Skeletal muscle satellite cell (primary cell): ENCODE results near the gene CDON.

Source experiments
- H3K27me3 ChIP-seq: 2 replicates; pipeline ENCODE4 v1.7.0; 2013; ENCODE audit warnings: low read length; ENCODE audit not compliant: control insufficient read depth, insufficient read depth
- H3K36me3 ChIP-seq: 2 replicates; pipeline ENCODE4 v1.7.0; 2013; ENCODE audit warnings: mild to moderate bottlenecking, control low read depth, low read length; ENCODE audit not compliant: insufficient read depth
- H3K4me1 ChIP-seq: 2 replicates; pipeline ENCODE4 v1.7.0; 2013; ENCODE audit warnings: low read length; ENCODE audit not compliant: control insufficient read depth, insufficient read depth
- H3K4me2 ChIP-seq: 2 replicates; pipeline ENCODE4 v1.7.0; 2013; ENCODE audit warnings: mild to moderate bottlenecking, low read length
- H3K4me3 ChIP-seq: 2 replicates; pipeline ENCODE4 v1.7.0; 2013; ENCODE audit warnings: low read length
- H3K9ac ChIP-seq: 2 replicates; pipeline ENCODE4 v1.7.0; 2013; ENCODE audit warnings: mild to moderate bottlenecking, low read depth, low read length, moderate library complexity
- H3K9me3 ChIP-seq: replicated peaks from 2 replicates; pipeline ENCODE4 v1.7.0; 2013; ENCODE audit warnings: mild to moderate bottlenecking, control low read depth, low read length

CDON gene

DNA sequence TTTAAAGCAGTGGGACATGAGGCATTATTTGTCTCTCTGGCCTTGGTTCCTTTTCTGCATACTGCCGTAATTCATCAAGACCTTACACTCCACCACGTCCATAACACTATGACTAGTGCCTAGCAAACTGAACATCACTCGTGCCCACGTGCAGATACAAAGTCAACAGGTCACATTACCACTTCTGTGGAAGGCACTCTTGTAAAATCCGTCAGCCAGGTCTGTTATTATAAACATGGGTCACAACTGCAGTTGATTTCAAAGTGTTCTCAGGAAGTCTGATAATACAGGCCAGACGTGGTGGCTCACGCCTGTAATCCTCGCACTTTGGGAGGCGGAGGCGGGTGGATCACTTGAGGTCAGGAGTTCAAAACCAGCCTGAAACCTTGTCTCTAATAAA lies 102.7 kb downstream of the CDON start:
- no peak overlapping the region for H3K4me3 ChIP-seq
- H3K36me3 ChIP-seq: no peaks in the 10 kb centered on the region
- H3K4me2 ChIP-seq: no peak overlapping the region

DNA sequence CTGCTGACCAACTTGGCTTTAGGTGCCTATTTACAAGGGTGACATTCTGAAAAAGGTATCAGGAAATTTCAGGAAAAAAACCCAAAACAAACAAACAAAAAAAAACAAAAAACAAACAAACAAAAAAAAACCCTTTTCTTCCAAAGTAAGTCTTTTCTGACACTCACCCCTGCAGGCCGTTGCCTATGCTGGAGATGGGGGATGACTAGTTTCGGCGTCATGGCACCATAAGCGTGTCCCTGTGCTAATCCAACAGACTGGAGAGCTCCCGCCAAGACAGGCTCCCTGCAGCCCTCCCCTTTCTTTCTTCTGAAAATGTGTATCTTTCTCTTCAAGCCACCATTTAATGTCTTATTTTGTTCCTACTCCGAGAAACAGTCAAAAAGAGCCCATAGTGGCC lies 103.2 kb downstream of the CDON start:
- Histone ChIP-seq H3K9ac (no peak overlapping the region), H3K4me3 (no peak overlapping the region), H3K4me2 (no peak overlapping the region), H3K27me3 (peaks cover under 1% of the 10 kb centered on the region), H3K4me1 (no peaks in the 10 kb centered on the region), H3K9me3 (no peaks in the 10 kb centered on the region), H3K36me3 (no peaks in the 10 kb centered on the region)

More for the DNA sequence above, 102.7 kb downstream of the CDON start:
- no peaks in the 10 kb centered on the region for H3K4me1 ChIP-seq
- H3K27me3 ChIP-seq: no peaks in the 10 kb centered on the region
- no peaks in the 10 kb centered on the region for H3K9me3 ChIP-seq
- no peak overlapping the region for H3K9ac ChIP-seq

DNA sequence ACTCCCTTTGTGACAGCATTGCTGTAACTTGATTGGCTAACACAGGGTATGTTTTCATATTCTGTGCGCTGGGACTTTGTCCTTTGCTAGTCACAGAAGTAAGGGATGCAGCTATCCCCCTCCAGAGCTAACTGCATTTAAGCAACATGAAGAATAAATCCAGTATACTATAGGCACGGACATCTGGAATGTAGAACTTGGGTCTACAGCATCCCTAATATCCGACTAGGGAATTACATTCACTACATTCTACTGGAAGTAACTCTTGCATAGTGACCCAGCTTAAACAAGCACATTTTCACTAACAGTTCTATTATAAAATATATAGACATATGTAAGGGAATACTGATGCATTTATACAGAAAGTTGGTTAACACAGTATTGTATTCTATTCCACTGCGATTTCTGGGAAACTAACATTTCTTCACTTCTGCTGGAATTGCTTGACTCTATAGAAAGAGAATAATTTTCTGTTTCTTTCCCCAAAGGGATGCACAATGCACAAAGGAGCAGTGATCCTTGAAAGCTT lies 103.7 kb downstream of the CDON start:
- Histone ChIP-seq H3K4me1 (no peaks in the 10 kb centered on the region), H3K36me3 (no peaks in the 10 kb centered on the region), H3K4me2 (no peak overlapping the region), H3K27me3 (peaks cover 4% of the 10 kb centered on the region), H3K9ac (no peak overlapping the region), H3K9me3 (no peaks in the 10 kb centered on the region), H3K4me3 (no peak overlapping the region)

DNA sequence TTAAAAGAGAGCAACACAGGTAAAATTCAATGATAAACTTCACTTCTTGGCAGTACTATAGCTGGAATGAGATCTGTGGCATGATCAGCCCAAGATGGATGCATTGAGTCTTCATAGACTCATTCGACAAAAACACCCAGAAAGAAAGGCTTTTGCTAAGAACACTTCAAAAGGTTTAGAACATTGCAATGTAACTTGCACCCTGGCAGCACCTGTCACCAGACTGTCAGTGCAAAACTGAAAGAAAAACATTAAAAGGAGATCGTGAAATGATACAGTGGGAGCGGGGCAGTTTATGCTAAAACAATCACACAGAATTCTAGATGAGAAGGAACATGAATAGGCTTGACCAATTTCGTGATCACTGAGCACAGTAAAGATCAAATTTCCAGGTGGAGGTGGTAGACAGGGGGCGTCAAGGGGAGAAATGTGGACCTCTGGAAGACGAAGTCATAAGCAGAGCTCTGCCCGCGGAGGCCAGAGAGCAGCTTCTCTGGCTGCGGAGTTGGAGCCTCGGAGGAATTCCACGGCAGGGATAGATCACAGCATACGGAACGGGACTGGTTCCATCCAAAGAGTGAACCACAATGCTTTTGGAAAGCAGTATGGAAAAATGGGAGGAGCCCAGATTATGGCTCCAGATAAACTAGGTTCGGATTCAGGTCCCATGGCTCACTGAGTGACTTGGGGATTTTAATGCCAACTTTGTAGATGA lies 104.9 kb downstream of the CDON start:
- no peak overlapping the region for H3K9ac ChIP-seq
- H3K4me3 ChIP-seq: no peak overlapping the region
- H3K9me3 ChIP-seq: no peaks in the 10 kb centered on the region
- H3K4me2 ChIP-seq: no peak overlapping the region
- H3K4me1 ChIP-seq: no peaks in the 10 kb centered on the region
- H3K36me3 ChIP-seq: no peaks in the 10 kb centered on the region
- peaks cover 12% of the 10 kb centered on the region for H3K27me3 ChIP-seq

DNA sequence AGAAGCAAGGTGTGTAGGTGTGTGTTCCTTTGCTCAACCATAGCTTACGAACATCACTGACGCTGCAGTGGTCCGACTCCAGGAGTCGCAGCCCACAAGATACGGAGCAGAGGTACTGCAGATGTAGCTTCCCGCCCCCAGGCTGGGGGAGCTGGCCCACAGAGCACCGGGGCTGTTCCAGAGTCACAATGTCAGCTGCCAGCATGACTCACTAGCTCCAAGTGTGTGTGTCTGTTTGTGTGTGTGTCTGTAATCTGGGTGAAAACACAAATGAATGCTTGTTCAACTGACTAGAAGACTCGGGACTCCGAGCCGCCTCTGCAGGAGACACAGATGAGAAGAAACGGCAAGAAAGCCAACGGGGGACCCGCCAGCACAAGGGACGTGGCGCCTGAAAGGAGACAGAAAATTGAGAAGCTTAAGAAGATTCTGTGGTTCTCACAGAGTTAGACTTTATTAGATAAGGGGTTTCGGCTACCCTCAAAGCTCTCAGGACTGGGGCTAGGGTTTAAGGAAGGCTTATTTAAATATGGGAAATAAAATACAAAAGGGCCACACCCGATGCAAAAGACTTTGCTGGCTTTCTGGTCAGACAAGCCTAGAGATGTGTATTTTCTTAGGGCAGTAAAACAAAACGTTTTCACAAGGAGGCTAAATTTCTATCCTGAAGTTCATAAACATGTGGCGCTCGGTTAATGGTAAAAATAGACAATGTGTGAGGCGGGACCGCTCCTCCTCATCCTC lies 106.1 kb downstream of the CDON start:
- Histone ChIP-seq H3K4me2 (no peak overlapping the region), H3K9me3 (no peaks in the 10 kb centered on the region), H3K36me3 (no peaks in the 10 kb centered on the region), H3K4me1 (no peaks in the 10 kb centered on the region), H3K27me3 (peaks cover 16% of the 10 kb centered on the region), H3K9ac (no peak overlapping the region), H3K4me3 (no peak overlapping the region)

DNA sequence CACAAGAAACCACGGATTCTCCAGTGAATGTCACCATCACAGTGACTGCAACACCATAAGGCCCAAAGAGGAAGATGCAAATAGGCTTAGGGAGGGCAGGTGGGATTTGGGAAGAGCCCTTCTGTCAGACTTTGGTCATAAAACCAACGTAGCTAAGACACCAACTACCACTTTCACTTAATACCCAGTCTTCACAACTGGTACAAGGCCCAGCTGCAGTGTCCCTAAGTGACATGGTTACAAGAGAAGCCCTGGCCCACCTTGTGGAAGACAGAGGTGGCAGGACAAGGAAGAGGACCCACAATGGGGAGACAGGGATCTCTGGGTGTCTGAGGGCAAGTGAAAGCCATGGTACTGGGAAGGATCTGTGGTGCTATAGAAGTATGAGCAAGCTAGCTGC lies 106.8 kb downstream of the CDON start:
- H3K9ac ChIP-seq: no peak overlapping the region
- H3K4me1 ChIP-seq: no peaks in the 10 kb centered on the region
- H3K9me3 ChIP-seq: no peaks in the 10 kb centered on the region
- H3K4me2 ChIP-seq: no peak overlapping the region
- H3K4me3 ChIP-seq: no peak overlapping the region
- peaks cover 21% of the 10 kb centered on the region for H3K27me3 ChIP-seq
- H3K36me3 ChIP-seq: no peaks in the 10 kb centered on the region

DNA sequence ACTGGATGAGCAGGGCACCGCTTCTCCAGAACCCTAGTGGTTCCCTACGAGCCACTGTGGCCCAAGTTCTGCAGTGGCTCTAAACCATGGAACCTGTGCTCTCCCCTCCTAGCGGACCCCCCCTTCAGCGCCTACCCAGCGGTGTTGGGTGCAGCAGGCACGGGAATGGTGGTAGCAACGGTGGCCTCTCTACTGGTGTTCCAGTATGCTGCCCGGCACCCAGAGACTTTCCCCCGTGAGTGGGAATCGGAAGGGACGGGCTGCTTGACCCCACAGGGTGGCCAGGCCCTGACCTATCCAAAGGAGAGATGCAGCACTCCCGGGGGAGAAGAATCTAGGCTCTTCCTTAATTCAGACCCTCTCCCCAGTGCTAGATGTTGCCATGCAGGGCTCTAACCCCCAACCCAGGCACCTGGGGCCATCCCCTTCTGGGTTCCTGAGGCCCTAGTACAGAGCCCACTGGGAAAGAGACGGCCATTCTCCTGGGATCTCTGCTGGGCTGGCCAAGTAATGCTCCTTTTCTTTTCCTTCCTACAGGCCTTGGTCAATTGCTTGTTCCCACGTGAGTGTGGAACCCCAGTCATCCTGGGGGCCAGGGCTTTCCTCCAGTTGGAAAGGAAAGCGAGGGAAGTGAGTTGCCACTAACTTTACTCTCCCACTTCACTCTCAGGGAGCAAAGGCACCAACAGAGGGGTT lies 107.6 kb downstream of the CDON start:
- Histone ChIP-seq H3K27me3 (peaks cover 21% of the 10 kb centered on the region), H3K9me3 (no peaks in the 10 kb centered on the region), H3K4me1 (no peaks in the 10 kb centered on the region), H3K4me3 (no peak overlapping the region), H3K9ac (no peak overlapping the region), H3K4me2 (no peak overlapping the region), H3K36me3 (no peaks in the 10 kb centered on the region)

DNA sequence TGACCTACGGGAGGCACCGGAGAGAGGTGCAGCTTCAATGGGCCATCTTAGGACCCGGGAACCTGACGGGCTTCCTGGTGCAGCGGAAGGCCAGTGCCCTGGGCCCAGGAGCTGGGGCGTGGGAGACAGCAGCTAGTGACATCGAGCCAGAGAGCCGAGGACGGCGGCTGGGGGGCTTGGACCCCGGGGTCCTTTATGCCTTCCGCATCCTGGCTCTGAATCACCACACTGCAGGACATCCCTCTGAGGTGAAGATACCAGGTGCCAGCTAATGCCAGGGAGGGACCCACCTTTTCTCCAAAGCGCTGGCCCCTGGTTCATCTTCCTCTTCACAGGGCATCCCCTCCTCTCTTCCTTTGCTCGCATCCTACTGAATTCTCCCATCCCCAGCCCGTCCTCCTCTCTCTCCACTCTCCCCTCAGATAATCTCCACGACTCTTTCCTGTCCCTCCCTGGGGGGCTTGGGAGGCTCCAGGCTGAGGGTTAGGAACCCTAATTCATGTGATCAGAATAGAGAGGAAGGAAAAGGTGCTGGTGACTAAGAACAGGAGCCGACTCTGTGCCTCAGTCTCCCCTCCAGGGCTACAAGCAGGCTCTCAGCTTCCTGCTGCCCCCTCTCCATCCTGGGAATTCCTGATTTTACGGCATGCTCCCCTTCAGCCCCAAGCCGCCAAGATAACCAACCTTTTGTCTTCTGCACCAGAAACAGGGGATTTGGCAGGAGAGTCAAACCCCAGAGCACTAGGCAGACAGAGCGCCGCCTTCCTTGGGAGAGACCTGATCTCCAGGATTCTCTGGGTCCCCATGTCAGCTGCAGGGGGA lies 108.3 kb downstream of the CDON start:
- no peaks in the 10 kb centered on the region for H3K36me3 ChIP-seq
- H3K4me2 ChIP-seq: no peak overlapping the region
- peaks cover 22% of the 10 kb centered on the region for H3K27me3 ChIP-seq
- no peaks in the 10 kb centered on the region for H3K9me3 ChIP-seq
- H3K4me3 ChIP-seq: no peak overlapping the region
- H3K4me1 ChIP-seq: no peaks in the 10 kb centered on the region
- H3K9ac ChIP-seq: no peak overlapping the region

DNA sequence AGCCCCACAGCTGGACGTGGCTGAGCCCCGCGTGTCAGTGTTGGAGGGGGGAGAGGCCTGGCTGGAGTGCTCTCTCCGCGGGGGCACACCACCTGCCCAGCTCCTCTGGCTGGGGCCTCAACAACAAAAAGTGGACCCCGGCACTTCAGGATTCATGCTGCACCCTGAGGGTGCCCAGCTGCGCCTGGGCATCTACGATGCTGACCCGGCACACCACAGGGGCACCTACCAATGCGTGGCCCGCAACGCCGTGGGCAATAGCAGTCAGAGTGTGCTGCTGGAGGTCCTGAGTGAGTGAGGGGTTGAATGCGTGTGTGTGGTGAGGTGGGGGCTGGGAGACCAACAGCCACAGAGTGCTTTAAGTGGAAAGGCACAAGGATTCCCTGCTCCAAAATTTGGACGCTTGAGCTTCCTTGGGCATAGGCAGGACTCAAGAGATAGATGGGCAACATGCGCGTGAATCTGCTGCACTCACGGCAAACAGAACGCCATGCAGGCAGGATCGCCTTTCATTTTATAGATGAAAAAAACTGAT lies 109.2 kb downstream of the CDON start:
- Histone ChIP-seq H3K36me3 (no peaks in the 10 kb centered on the region), H3K4me1 (no peaks in the 10 kb centered on the region), H3K9ac (no peak overlapping the region), H3K9me3 (no peaks in the 10 kb centered on the region), H3K4me2 (no peak overlapping the region), H3K4me3 (no peak overlapping the region), H3K27me3 (peaks cover 25% of the 10 kb centered on the region)

DNA sequence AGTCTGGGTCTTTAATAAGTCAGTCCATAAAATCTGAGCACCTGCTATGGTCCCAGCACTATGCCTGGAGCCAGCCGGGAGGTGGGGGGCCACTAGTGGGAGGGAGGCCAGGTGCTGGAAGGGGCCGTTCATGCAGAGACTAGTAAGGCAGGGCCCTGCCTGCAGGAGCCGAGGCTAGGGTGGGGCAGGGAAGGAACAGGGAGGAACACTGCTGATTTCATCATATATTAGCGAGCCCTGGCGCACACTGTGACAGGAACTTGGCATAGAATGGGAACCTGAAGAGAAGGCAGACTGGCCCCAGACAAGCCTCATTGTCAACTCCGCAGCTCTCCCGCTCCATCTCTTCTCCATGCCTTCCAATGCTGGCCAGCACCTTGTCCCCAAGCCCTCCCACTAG lies 109.7 kb downstream of the CDON start:
- Histone ChIP-seq H3K27me3 (peaks cover 25% of the 10 kb centered on the region), H3K9me3 (no peaks in the 10 kb centered on the region), H3K4me2 (no peak overlapping the region), H3K4me1 (no peaks in the 10 kb centered on the region), H3K4me3 (no peak overlapping the region), H3K9ac (no peak overlapping the region), H3K36me3 (no peaks in the 10 kb centered on the region)

DNA sequence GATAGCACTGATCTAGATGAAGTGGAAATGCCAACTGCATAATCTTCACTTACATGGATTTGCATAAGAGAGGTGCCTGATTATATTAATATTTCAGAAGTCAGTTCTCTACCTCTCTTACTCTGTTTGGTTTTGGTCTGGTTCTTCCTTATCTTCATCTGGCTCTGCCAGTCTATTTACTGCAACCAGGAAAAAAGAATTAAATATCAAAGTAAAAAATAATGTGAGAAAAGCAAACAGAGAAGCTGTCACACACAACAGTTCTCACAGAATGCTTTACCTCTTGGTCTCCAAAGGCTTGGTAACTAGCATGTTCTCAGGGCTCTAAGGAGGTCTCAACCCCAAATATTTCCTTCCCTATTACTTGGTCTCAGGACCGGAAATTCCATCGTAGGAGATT lies 110.1 kb downstream of the CDON start:
- Histone ChIP-seq H3K4me3 (no peak overlapping the region), H3K9me3 (no peaks in the 10 kb centered on the region), H3K27me3 (peaks cover 25% of the 10 kb centered on the region), H3K9ac (no peak overlapping the region), H3K4me2 (no peak overlapping the region), H3K36me3 (no peaks in the 10 kb centered on the region), H3K4me1 (no peaks in the 10 kb centered on the region)
